Measurements from ENCODE around the gene LRRC8B.

LRRC8B gene

GRCh38 chr1:89546082-89546889 is 21.7 kb downstream of the LRRC8B start:
- H3K4me3 ChIP-seq (ENCODE audit: low read depth, low read length): no peak overlapping the region

GRCh38 chr1:89546934-89547562 is 22.4 kb downstream of the LRRC8B start:
- H3K4me3 ChIP-seq (ENCODE audit: low read depth, low read length): no peak overlapping the region

DNA sequence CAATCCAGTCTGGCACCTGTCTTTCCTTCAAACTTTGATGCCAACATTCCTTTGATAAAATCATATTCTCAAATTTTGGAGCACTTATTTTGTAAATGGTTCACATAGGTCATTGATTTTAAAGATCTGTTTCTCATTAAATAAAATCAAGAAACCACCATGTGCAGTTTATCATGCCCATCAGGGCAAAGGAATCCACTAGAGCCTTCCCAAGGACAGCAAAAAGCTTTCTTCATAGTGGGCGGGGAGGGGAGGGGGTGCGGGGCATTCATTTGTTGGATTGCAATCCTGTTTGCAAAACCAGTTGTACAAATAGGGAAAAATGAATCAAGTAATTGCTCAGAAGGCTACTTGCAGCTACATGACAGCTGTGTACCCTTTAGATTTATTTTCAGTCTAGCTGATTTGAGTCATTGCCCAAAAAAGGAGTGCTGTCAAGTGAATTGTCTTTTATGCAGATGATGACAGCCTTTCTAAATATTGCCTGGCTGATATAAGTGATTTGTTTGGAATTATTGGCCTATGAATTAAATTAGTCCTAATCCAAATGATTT is 23.0 kb downstream of the LRRC8B start:
- no peak overlapping the region for H3K4me3 ChIP-seq (ENCODE audit: low read depth, low read length)

DNA sequence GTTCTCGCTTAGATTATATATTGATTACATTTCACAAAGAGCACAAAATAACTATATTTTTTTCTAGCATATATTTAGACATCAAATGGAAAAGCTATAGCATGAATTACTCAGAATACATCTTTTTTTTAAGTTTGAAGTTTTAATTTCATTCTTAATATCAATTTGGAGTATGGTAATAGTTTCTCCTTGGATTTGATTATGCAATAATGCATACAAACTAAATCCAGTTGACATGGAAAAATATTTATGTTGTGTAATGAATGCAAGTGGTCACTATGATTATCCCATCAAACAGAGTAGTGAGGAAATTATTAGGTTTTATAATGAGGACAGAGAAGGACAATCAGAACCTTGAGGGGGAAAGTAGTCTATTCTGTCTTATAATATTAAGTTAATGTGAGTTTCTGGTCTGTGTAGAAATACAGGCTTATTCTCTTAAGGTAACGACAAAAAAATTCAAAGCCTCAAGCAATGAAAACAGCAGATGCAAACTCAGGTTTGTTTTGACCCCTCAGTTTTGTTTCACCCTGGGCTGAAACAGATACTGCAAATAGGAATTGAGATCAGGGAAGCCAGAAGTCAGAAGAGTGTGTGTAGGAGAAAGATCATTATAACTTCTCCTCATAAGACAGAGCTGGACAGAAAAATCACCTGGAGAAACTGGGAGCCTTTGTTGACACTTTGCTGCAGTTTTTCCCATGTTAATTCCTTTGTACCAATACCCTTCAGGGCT is 23.7 kb downstream of the LRRC8B start:
- H3K4me3 ChIP-seq (ENCODE audit: low read depth, low read length): no peak overlapping the region

- H3K4me3 ChIP-seq (ENCODE audit: low read depth, low read length): no peak overlapping the region
Measured at GRCh38 chr1:89550995-89551394, 26.4 kb downstream of the LRRC8B start.

DNA sequence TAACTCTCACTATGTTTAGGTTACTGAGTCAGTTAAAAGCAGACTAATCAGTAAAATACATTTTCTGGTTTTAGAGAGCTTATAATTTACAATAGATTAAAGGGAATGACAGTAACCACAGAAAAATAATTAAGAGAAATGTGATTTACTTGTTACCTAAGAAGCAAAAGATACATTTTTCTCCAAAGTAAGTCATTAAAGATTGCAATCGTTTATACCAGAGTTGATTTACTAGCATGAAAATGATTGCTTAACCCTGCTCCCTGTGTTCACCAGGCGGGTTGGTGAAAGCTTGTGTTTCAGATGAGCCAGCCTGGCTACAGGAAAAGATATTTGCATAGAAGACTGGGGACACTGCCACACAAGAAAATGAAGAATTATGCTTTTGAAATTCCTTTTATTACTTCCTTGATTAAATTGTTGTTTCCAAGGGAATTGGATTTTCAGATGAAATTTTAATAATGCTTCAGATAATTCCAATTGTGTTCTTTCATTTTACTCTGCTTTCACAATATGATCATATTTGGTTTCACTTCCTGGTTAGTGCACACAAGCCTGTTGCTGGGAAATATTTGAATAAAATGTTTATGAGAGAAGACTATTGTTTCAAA is 27.9 kb downstream of the LRRC8B start:
- H3K4me3 ChIP-seq (ENCODE audit: low read depth, low read length): no peak overlapping the region

DNA sequence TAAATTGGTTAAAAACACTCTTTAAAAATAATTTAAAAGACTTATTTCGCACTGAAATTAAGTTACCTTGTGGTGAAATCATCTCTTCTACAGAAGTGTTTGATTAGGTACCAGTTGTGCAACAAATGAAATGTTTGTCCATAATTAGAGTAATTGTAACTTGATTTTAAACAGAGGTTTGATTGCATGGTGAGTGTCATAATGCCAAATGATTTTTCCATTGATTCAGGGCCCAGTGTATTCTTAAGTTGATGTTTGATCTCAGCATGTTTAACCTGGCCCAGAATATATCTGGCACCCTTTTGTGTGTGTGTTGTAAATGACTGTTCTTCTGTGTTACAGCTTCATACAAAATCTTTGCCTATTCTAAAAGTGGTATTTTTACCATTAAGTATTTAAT is 28.5 kb downstream of the LRRC8B start:
- H3K4me3 ChIP-seq (ENCODE audit: low read depth, low read length): no peak overlapping the region

DNA sequence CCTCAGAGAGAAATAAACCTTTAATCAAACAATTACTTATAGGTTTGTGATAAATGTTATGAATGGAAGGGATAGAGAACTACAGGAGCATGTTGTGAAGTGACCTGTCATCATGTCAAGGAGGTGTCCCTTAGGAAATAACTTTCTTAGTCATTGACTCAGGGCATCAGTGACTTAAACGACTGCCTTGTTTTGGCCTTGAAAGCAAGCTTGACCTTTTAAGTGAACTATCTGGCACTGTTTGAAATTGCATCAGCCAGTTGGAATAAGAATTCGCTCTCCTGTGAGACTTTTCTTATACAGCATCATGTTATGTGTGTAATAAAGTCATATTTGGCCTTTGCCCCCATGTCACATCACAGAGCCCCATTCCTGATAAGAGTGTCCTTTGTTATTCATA is 30.9 kb downstream of the LRRC8B start:
- H3K4me3 ChIP-seq (ENCODE audit: low read depth, low read length): no peak overlapping the region

GRCh38 chr1:89556726-89557444 is 32.3 kb downstream of the LRRC8B start:
- H3K4me3 ChIP-seq (ENCODE audit: low read depth, low read length): no peak overlapping the region

GRCh38 chr1:89557445-89557825 is 32.8 kb downstream of the LRRC8B start:
- H3K4me3 ChIP-seq (ENCODE audit: low read depth, low read length): no peak overlapping the region

GRCh38 chr1:89557956-89558355 is 33.3 kb downstream of the LRRC8B start:
- H3K4me3 ChIP-seq (ENCODE audit: low read depth, low read length): no peak overlapping the region

GRCh38 chr1:89563957-89564604 is 39.5 kb downstream of the LRRC8B start:
- no peak overlapping the region for H3K4me3 ChIP-seq (ENCODE audit: low read depth, low read length)

GRCh38 chr1:89565521-89565920 is 40.9 kb downstream of the LRRC8B start:
- no peak overlapping the region for H3K4me3 ChIP-seq (ENCODE audit: low read depth, low read length)

- no peak overlapping the region for H3K4me3 ChIP-seq (ENCODE audit: low read depth, low read length)
Measured at GRCh38 chr1:89566761-89567174, 42.1 kb downstream of the LRRC8B start.

- H3K4me3 ChIP-seq (ENCODE audit: low read depth, low read length): no peak overlapping the region
Measured at GRCh38 chr1:89567797-89568196, 43.2 kb downstream of the LRRC8B start.

- H3K4me3 ChIP-seq (ENCODE audit: low read depth, low read length): no peak overlapping the region
Measured at GRCh38 chr1:89573410-89573809, 48.8 kb downstream of the LRRC8B start.

DNA sequence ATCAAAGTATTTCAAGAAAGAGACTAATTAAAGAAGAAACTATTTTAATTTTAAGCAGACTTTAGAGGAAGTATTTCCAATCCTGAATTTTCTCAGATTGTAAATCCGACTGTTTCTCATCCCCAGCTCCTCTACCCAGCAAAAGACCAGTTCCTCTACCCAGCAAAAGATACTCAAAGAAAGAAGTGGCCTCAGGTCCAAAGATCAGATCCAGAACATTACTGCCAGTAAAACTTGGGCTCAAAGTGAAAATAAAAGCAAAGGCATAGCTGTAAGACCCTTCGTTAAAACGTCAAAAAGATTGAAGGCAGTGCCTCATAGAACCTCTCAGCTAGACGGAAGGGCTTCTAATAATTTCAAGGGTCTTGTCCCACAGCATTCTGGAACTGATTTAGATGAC is 50.0 kb downstream of the LRRC8B start:
- no peak overlapping the region for H3K4me3 ChIP-seq (ENCODE audit: low read depth, low read length)

DNA sequence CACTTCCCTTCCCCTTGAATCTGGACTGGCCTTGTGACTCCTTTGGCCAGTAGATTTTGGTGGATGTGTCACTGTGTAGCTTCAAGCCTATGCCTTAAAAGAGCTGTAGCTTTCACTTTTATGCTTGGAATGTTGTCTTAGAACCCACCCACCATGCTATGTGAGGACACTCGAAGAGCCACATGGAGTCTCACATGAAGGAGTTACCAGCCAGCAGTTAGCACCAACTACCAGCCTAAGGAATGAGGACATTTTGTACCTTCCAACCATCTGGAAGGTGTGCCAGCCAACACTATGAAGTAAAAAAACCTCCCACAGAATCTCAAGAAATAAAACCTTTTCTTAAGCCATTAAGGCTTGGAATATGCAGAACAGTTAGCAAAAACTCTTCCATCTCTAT is 50.6 kb downstream of the LRRC8B start:
- no peak overlapping the region for H3K4me3 ChIP-seq (ENCODE audit: low read depth, low read length)

DNA sequence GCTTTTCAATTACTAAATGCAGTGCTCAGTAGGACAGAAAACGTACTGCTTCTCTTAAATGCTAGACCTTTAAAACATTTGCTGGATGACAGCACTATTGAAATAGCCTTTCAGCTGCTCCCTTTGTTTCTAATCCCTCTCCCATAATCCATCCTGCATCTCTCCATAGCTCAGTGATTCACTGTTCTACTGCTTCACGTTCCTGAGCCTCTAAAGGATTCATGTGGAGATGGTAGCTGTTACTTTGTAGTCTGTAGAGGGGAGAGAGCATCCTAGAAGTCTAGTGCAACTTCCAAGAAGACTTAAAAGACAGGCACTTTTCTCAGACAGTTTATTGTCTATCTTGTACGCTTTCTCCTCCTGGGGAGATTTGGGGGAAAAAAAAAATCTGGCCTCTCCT is 51.4 kb downstream of the LRRC8B start:
- no peak overlapping the region for H3K4me3 ChIP-seq (ENCODE audit: low read depth, low read length)

DNA sequence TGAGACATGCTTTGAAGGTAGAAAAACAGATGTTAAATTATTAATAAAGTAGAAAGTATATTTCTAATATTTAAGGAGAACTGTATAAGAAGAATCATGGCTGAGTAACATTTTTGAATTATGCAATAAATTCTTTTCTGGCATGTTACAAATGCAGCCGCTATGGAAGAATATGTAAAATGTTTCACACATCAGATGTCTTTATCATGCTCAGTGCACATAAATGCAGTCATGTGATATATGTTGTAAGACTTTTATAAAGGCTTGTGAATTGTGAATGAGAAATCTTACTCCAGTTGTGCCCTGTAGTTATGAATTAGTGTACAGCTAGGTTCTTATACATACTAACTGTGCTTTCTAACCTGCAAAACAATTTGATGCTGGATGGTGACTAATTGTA is 53.5 kb downstream of the LRRC8B start:
- H3K4me3 ChIP-seq (ENCODE audit: low read depth, low read length): no peak overlapping the region

Measured in iPS-11a (cell line).